Astrocyte of the cerebellum (primary cell): Measurements from ENCODE around the gene UNKL.

Source experiments
- DNase-seq: peaks from one replicate; pipeline ENCODE4 v3.0.0-alpha.2; 2011; ENCODE audit warnings: low read depth
- H3K4me3 ChIP-seq: 2 replicates; pipeline ENCODE4 v1.5.1; 2011; ENCODE audit warnings: mild to moderate bottlenecking, low read depth, low read length, moderate library complexity
- CTCF ChIP-seq: IDR thresholded peaks from 2 replicates; pipeline ENCODE4 v1.5.1; 2012; ENCODE audit warnings: low read length, low read depth, moderate library complexity, mild to moderate bottlenecking; ENCODE audit errors: missing control alignments
- in situ Hi-C: cut with HindIII; loops from 2 replicates; pipeline ENCODE4 v1.10.0; 2017; ENCODE audit warnings: low sequenced_read_pairs

Gene UNKL

GRCh38 chr16:1348441-1348840 is 66.1 kb downstream of the UNKL start:
- DNase-seq = no peak
- no peak overlapping the region for H3K4me3 ChIP-seq
- TF ChIP-seq CTCF = no peak
- in situ Hi-C loops = no loop called here

DNA sequence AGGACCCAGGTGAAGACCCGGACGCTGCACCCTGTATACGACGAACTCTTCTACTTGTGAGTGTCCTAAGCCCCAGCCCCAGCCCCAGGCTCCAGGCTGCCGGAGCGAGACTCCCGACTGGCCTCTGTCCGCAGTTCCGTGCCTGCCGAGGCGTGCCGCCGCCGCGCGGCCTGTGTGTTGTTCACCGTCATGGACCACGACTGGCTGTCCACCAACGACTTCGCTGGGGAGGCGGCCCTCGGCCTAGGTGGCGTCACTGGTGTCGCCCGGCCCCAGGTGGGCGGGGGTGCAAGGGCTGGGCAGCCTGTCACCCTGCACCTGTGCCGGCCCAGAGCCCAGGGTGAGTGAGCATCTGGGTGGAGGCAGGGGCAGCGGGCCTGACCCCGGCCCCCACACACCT is 66.5 kb downstream of the UNKL start:
- in situ Hi-C loops = no loop called here
- no peak overlapping the region for H3K4me3 ChIP-seq
- no peak for TF ChIP-seq CTCF

DNA sequence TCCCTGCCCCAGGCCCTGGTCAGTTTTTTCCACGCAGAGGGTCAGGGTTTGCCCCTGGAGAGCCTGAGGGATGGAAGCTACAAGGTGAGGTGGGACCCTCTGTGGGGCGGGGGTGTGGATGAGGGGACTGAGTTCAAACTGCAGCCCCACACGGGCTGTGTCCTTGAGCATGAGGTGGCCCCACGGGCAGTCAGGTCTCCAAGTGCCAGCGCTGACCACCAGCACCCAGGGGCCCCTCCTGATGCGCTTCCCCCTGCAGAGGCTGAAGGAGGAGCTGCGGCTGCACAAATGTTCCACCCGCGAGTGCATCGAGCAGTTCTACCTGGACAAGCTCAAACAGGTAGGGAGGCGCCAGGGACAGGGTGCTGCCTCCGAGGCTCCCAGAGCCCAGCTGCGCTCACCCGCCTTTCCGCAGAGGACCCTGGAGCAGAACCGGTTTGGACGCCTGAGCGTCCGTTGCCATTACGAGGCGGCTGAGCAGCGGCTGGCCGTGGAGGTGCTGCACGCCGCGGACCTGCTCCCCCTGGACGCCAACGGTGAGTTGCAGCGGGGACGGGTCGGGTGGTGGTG is 67.1 kb downstream of the UNKL start:
- H3K4me3 ChIP-seq = no peak overlapping the region
- in situ Hi-C loops = no loop called here
- DNase-seq = no peak
- no peak for TF ChIP-seq CTCF

More for the DNA sequence above, 66.5 kb downstream of the UNKL start:
- DNase-seq = no peak

DNA sequence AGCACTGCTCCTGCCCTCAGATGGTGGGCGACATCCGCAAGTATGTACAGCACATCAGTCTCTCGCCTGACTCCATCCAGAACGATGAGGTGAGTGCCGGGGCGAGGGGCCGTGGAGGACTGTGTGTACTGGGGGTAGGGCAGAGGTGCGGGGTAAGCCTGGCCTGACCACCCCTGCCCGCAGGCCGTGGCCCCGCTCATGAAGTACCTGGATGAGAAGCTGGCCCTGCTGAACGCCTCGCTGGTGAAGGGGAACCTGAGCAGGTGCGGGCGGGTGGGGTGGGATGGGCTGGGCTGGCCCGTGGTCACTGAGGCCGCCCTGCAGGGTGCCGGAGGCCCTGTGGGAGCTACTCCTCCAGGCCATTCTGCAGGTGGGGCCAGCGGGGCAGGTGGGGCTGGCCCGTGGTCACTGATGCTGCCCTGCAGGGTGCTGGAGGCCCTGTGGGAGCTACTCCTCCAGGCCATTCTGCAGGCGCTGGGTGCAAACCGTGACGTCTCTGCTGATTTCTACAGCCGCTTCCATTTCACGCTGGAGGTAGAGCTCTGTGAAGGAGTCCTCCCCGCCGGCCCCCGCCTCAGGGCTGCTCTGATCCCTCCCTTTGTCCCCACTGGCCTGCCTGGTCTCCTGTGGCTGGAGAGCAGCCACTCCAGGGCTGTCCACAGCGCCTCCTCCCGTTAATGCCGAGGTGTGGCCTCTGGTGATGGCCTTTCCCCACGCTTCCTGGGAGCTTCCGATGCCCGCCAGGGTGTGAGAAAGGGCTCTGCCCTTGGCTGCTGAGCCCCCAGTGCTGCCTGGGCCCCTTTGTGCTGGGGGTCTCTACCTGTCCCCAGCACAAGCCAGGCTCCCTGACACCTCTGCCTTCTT is 67.8 kb downstream of the UNKL start:
- TF ChIP-seq CTCF = no peak
- in situ Hi-C loops = no loop called here
- no peak for DNase-seq
- no peak overlapping the region for H3K4me3 ChIP-seq

DNA sequence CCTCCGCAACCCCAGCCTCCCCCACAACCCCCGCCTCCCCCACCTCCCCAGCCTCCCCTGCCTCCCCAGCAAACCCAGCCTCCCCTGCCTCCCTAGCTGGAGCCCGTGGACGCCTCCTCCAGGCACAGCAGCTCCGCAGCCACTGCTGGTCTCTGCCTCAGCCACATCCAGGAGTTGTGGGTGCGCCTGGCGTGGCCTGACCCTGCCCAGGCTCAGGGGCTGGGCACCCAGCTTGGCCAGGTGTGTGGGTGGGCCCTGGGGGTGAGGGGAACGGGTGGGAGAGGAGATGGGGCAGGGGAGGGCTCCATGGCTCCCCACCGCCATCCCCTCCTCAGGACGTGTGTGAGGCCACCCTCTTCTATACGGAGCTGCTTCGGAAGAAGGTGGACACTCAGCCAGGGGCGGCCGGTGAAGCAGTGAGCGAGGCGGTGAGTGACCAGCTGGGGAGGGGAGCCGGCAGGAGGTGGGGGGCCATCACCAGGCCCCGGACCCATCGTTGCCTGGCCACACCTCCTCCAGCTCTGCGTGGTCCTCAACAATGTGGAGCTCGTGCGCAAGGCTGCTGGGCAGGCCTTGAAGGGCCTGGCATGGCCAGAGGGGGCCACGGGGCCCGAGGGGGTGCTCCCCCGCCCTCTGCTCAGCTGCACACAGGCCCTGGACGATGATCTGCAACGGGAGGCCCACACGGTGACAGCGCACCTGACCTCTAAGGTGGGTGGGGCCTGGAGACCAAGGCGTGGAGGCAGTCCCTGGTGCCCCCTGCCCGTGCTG is 68.7 kb downstream of the UNKL start:
- in situ Hi-C loops = no loop called here
- H3K4me3 ChIP-seq = no peak overlapping the region
- no peak for TF ChIP-seq CTCF
- DNase-seq = no peak

DNA sequence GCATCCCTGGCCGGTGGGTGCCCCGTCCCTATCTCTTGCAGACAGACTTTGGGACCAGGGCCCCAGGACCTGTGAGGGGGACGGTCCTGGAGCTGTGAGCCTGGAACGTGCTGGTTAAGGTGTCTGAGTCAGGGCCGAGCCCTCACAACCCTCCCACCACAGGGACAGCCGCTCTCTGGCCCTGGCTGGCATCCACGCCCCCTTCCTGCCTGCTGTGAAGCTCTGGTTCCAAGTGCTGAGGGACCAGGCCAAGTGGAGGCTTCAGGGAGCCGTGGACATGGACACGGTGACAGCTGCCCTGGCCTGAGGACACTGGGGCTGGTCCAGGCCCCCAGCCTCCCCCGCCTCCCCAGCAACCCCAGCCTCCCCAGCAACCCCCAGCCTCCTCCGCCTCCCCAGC is 69.4 kb downstream of the UNKL start:
- in situ Hi-C loops = no loop called here
- H3K4me3 ChIP-seq = no peak overlapping the region
- DNase-seq = no peak
- no peak for TF ChIP-seq CTCF
